ENCODE data around the gene PSMC1. TPM values are rescaled to one million over a fixed set of nuclear protein-coding genes. Genes with fewer than 3 reads are reported as not detected.

The PSMC1 gene
- total RNA-seq, 1 experiment from 2014 or later = 318 TPM

DNA sequence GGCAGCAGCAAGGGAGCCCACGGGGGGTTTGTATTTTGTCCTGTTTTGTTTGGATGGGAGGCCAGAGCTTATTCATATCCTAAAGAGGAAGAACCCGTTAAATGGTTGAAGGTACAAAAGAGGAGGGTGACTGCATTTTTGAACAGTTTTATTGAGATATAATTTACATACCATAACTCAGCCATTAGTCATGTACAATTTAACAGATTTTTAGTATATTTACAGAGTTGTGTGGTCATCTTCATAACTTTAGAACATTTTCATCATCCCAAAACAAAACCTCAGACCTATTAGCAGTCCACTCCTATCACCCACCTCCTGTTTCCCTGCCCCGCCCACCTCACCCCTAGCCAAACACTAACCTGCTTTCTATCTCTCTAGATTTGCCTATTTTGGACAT, 62.8 kb downstream of the PSMC1 start:
- H3K27me3 ChIP-seq (replicated peaks; ENCODE audit: insufficient read depth, low read depth, low read length, poor library complexity) = no peaks in the 10 kb centered on the region
- H3K36me3 ChIP-seq (ENCODE audit: insufficient read depth, low read length, poor library complexity, severe bottlenecking) = peaks cover 16% of the 10 kb centered on the region
- TF ChIP-seq, protein P1, sequence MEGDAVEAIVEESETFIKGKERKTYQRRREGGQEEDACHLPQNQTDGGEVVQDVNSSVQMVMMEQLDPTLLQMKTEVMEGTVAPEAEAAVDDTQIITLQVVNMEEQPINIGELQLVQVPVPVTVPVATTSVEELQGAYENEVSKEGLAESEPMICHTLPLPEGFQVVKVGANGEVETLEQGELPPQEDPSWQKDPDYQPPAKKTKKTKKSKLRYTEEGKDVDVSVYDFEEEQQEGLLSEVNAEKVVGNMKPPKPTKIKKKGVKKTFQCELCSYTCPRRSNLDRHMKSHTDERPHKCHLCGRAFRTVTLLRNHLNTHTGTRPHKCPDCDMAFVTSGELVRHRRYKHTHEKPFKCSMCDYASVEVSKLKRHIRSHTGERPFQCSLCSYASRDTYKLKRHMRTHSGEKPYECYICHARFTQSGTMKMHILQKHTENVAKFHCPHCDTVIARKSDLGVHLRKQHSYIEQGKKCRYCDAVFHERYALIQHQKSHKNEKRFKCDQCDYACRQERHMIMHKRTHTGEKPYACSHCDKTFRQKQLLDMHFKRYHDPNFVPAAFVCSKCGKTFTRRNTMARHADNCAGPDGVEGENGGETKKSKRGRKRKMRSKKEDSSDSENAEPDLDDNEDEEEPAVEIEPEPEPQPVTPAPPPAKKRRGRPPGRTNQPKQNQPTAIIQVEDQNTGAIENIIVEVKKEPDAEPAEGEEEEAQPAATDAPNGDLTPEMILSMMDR (conservative IDR thresholded peaks at IDR 0.05; ENCODE audit: low read depth, low read length) = no peak
- CTCF ChIA-PET = no interaction called here
- POLR2A ChIA-PET (ENCODE audit: low non-redundant PET) = no interaction called here
- H3K4me1 ChIP-seq (ENCODE audit: insufficient read depth, low read length, poor library complexity, severe bottlenecking) = peaks cover 7% of the 10 kb centered on the region
- DNase-seq (ENCODE audit: low spot score) = no peak
- intact Hi-C loops (cut with micrococcal nuclease; ENCODE audit: unreplicated experiment) = no loop called here
- no peaks in the 10 kb centered on the region for H3K9me3 ChIP-seq (ENCODE audit: low read depth, low read length, poor library complexity, severe bottlenecking)
- no peak overlapping the region for H3K27ac ChIP-seq (ENCODE audit: low read depth, low read length, poor library complexity, severe bottlenecking)
- no TSS peak for BruUV-seq (replicated peaks)
- H3K4me3 ChIP-seq (ENCODE audit: low read depth, low read length, poor library complexity, severe bottlenecking) = no peak overlapping the region

DNA sequence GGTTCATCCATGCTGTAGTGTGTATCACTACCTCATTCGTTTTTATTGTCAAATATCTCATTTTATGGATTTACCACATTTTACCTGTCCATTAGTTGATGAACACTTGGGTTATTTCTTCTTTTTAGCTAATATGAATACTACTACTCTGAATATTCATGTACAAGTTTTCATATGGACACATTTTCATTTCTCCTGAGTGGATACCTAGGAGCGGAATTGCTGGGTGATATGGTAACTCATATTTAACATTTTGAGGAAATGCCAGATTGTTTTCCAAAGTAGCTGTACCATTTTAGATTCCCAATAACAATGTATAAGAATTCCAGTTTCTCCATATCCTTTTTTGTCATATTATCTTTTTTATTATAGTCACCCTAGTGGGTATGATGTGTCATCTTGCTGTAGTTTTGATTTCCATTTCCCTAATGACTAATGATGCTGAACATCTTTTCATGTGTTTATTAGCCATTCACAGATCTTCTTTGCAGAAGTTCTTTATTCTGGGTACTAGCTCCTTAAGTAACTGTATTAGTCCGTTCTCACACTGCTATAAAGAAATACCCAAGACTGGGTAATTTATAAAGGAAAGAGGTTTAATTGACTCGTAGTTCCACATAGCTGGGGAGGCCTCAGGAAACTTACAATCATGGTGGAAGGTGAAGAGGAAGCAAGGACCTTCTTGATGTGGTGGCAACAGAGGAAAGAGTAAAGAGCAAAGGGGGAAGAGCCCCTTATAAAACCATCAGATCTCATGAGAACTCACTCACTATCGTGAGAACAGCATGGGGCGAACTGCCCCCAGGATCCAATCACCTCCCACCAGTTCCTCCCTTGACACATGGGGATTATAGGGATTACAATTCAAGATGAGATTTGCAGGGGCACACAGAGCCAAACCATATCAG, 63.5 kb downstream of the PSMC1 start:
- Histone ChIP-seq H3K4me3 (ENCODE audit: low read depth, low read length, poor library complexity, severe bottlenecking) (no peak overlapping the region), H3K9me3 (ENCODE audit: low read depth, low read length, poor library complexity, severe bottlenecking) (no peaks in the 10 kb centered on the region), H3K27ac (ENCODE audit: low read depth, low read length, poor library complexity, severe bottlenecking) (no peak overlapping the region), H3K4me1 (ENCODE audit: insufficient read depth, low read length, poor library complexity, severe bottlenecking) (peaks cover 7% of the 10 kb centered on the region), H3K36me3 (ENCODE audit: insufficient read depth, low read length, poor library complexity, severe bottlenecking) (peaks cover 13% of the 10 kb centered on the region), H3K27me3 (replicated peaks; ENCODE audit: insufficient read depth, low read depth, low read length, poor library complexity) (no peaks in the 10 kb centered on the region)
- POLR2A ChIA-PET (ENCODE audit: low non-redundant PET) = no interaction called here
- no TSS peak for BruUV-seq (replicated peaks)
- CTCF ChIA-PET = no interaction called here
- intact Hi-C loops (cut with micrococcal nuclease; ENCODE audit: unreplicated experiment) = no loop called here
- no peak for DNase-seq (ENCODE audit: low spot score)
- no peak for TF ChIP-seq EZH2 (IDR thresholded peaks at IDR 0.05; ENCODE audit: borderline replicate concordance, low read depth, low read length, poor library complexity, severe bottlenecking)
- TF ChIP-seq, protein P1 (conservative IDR thresholded peaks at IDR 0.05; ENCODE audit: low read depth, low read length) = no peak

DNA sequence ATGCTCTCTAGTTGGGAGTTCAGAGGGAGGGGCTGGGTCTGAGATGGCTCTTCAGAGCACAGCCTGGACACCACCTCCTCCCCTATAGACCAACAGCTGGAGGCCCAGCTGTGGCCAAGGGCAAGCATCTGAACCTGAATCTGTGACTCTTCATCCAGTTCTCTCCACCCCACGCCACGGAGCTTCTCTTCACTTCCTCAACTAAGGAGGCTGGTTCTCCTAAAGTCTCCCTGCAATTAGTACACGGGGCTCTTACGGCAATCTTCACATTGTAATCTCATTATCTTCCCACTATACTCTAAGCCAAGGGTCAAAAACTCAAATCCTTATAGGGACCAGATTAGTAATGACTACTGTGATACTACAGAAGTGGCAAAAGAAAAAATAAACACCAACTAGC, 65.5 kb downstream of the PSMC1 start:
- no peaks in the 10 kb centered on the region for H3K27me3 ChIP-seq (replicated peaks; ENCODE audit: insufficient read depth, low read depth, low read length, poor library complexity)
- BruUV-seq (replicated peaks) = no TSS peak
- POLR2A ChIA-PET (ENCODE audit: low non-redundant PET) = no interaction called here
- peaks cover 7% of the 10 kb centered on the region for H3K4me1 ChIP-seq (ENCODE audit: insufficient read depth, low read length, poor library complexity, severe bottlenecking)
- H3K27ac ChIP-seq (ENCODE audit: low read depth, low read length, poor library complexity, severe bottlenecking) = no peak overlapping the region
- CTCF ChIA-PET = no interaction called here
- H3K36me3 ChIP-seq (ENCODE audit: insufficient read depth, low read length, poor library complexity, severe bottlenecking) = peaks cover under 1% of the 10 kb centered on the region
- no peak overlapping the region for H3K4me3 ChIP-seq (ENCODE audit: low read depth, low read length, poor library complexity, severe bottlenecking)
- no peak for DNase-seq (ENCODE audit: low spot score)
- TF ChIP-seq, protein P1 (conservative IDR thresholded peaks at IDR 0.05; ENCODE audit: low read depth, low read length) = no peak
- no peak for TF ChIP-seq EZH2 (IDR thresholded peaks at IDR 0.05; ENCODE audit: borderline replicate concordance, low read depth, low read length, poor library complexity, severe bottlenecking)
- H3K9me3 ChIP-seq (ENCODE audit: low read depth, low read length, poor library complexity, severe bottlenecking) = no peaks in the 10 kb centered on the region
- intact Hi-C loops (cut with micrococcal nuclease; ENCODE audit: unreplicated experiment) = no loop called here

Other genes with a start within 250 kb of the PSMC1 start
- gene KCNK13, start 194.6 kb upstream of the PSMC1 start, total RNA-seq (2021) = 0.11 TPM in 1 of 2 replicates, not detected in the other
- gene NRDE2, start 75.4 kb downstream of the PSMC1 start, total RNA-seq (2021) = 19.7 and 21.1 TPM in 2 replicates
- gene CALM1, start 140.5 kb downstream of the PSMC1 start, total RNA-seq (2021) = 961 and 998 TPM in 2 replicates

Measured in A673 (cell line).